ENCODE measurements around the gene WWTR1.
A peak's percentile ranks its signal among the peaks of the same experiment; 100 is the strongest.

Gene WWTR1

GRCh38 chr3:149489060-149489690 lies 168.7 kb downstream of the WWTR1 start:
- TF ChIP-seq, protein P1, sequence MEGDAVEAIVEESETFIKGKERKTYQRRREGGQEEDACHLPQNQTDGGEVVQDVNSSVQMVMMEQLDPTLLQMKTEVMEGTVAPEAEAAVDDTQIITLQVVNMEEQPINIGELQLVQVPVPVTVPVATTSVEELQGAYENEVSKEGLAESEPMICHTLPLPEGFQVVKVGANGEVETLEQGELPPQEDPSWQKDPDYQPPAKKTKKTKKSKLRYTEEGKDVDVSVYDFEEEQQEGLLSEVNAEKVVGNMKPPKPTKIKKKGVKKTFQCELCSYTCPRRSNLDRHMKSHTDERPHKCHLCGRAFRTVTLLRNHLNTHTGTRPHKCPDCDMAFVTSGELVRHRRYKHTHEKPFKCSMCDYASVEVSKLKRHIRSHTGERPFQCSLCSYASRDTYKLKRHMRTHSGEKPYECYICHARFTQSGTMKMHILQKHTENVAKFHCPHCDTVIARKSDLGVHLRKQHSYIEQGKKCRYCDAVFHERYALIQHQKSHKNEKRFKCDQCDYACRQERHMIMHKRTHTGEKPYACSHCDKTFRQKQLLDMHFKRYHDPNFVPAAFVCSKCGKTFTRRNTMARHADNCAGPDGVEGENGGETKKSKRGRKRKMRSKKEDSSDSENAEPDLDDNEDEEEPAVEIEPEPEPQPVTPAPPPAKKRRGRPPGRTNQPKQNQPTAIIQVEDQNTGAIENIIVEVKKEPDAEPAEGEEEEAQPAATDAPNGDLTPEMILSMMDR (IDR thresholded peaks at IDR 0.05; ENCODE audit: low read depth, low read length, missing control alignments): peak; percentile 85
- Histone ChIP-seq H3K4me3 (ENCODE audit: low read depth, low read length) (no peak overlapping the region), H3K36me3 (replicated peaks) (no peaks in the 10 kb centered on the region), H3K27ac (no peak overlapping the region), H3K27me3 (replicated peaks) (no peaks in the 10 kb centered on the region)
- DNase-seq: no peak
- in situ Hi-C loops (cut with HindIII; ENCODE audit: low pct_ligation_motif_present, low sequenced_read_pairs): no loop called here

GRCh38 chr3:149487598-149488197 lies 170.1 kb downstream of the WWTR1 start:
- in situ Hi-C loops (cut with HindIII; ENCODE audit: low pct_ligation_motif_present, low sequenced_read_pairs): no loop called here
- no peak overlapping the region for H3K27ac ChIP-seq
- H3K36me3 ChIP-seq (replicated peaks): no peaks in the 10 kb centered on the region
- no peak overlapping the region for H3K4me3 ChIP-seq (ENCODE audit: low read depth, low read length)
- no peak for DNase-seq
- H3K27me3 ChIP-seq (replicated peaks): no peaks in the 10 kb centered on the region
- TF ChIP-seq, protein P1 (IDR thresholded peaks at IDR 0.05; ENCODE audit: low read depth, low read length, missing control alignments): peak; percentile 73

GRCh38 chr3:149486726-149487125 lies 171.1 kb downstream of the WWTR1 start:
- Histone ChIP-seq H3K4me3 (ENCODE audit: low read depth, low read length) (no peak overlapping the region), H3K27me3 (replicated peaks) (no peaks in the 10 kb centered on the region), H3K27ac (no peak overlapping the region), H3K36me3 (replicated peaks) (no peaks in the 10 kb centered on the region)
- in situ Hi-C loops (cut with HindIII; ENCODE audit: low pct_ligation_motif_present, low sequenced_read_pairs): no loop called here
- DNase-seq: no peak
- TF ChIP-seq, protein P1 (IDR thresholded peaks at IDR 0.05; ENCODE audit: low read depth, low read length, missing control alignments): no peak

- no peak overlapping the region for H3K27ac ChIP-seq
- in situ Hi-C loops (cut with HindIII; ENCODE audit: low pct_ligation_motif_present, low sequenced_read_pairs): no loop called here
- H3K4me3 ChIP-seq (ENCODE audit: low read depth, low read length): no peak overlapping the region
- DNase-seq: no peak
- no peaks in the 10 kb centered on the region for H3K36me3 ChIP-seq (replicated peaks)
- H3K27me3 ChIP-seq (replicated peaks): no peaks in the 10 kb centered on the region
- TF ChIP-seq, protein P1 (IDR thresholded peaks at IDR 0.05; ENCODE audit: low read depth, low read length, missing control alignments): no peak
Observed at GRCh38 chr3:149481491-149481890, 176.3 kb downstream of the WWTR1 start.

GRCh38 chr3:149481056-149481455 lies 176.8 kb downstream of the WWTR1 start:
- DNase-seq: no peak
- H3K27ac ChIP-seq: no peak overlapping the region
- no peak overlapping the region for H3K4me3 ChIP-seq (ENCODE audit: low read depth, low read length)
- in situ Hi-C loops (cut with HindIII; ENCODE audit: low pct_ligation_motif_present, low sequenced_read_pairs): no loop called here
- no peaks in the 10 kb centered on the region for H3K27me3 ChIP-seq (replicated peaks)
- H3K36me3 ChIP-seq (replicated peaks): no peaks in the 10 kb centered on the region
- TF ChIP-seq, protein P1 (IDR thresholded peaks at IDR 0.05; ENCODE audit: low read depth, low read length, missing control alignments): no peak

Measured in brain microvascular endothelial cell (primary cell).